NCI-H146 treated with DMSO at 0.1 percent for 48 hours (cell line): ENCODE measurements around the gene YIPF7.

Experiments
- DNase-seq: peaks from one replicate; lab custom pipeline; 2025; ENCODE audit not compliant: unreplicated experiment; lab: John Stamatoyannopoulos, UW

The YIPF7 gene

GRCh38 chr4:44629280-44629866 is 22.1 kb downstream of the YIPF7 start:
- DNase-seq, result peak; percentile 34

- no peak for DNase-seq
These were observed 27.7 kb downstream of the YIPF7 start for GRCh38 chr4:44623676-44624075.

GRCh38 chr4:44616621-44617020 is 34.8 kb downstream of the YIPF7 start:
- no peak for DNase-seq

DNA sequence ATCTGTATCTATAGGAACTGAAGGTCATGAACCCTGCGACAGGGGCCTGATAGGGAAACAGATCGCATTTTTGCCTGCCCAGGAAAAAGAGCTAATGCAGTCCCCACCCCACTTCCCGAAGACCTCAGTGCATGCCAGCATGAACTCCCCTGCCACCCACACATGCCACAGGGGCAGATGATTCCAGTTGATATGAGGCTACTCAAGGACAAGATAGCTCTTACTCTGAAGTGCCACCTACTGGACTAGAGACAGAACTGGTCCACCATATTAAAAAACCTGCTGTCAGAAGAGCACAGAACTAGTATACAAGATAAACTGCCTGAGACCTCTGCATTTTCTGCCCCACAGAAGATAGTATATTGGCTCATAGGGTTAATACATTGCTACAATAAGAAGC is 68.0 kb downstream of the YIPF7 start:
- no peak for DNase-seq

- DNase-seq, result no peak
These were observed 71.2 kb downstream of the YIPF7 start for GRCh38 chr4:44580231-44580630.

- no peak for DNase-seq
These were observed 72.5 kb downstream of the YIPF7 start for GRCh38 chr4:44578954-44579353.
